GM19328 (cell line): ENCODE measurements around the gene CPLX3.

Source experiments
- ATAC-seq: cut with Tn5 transposase; IDR thresholded peaks from one replicate; pipeline ENCODE4 v1.9.1; 2021; ENCODE audit warnings: mild to moderate bottlenecking, moderate library complexity; ENCODE audit not compliant: unreplicated experiment

The CPLX3 gene

DNA sequence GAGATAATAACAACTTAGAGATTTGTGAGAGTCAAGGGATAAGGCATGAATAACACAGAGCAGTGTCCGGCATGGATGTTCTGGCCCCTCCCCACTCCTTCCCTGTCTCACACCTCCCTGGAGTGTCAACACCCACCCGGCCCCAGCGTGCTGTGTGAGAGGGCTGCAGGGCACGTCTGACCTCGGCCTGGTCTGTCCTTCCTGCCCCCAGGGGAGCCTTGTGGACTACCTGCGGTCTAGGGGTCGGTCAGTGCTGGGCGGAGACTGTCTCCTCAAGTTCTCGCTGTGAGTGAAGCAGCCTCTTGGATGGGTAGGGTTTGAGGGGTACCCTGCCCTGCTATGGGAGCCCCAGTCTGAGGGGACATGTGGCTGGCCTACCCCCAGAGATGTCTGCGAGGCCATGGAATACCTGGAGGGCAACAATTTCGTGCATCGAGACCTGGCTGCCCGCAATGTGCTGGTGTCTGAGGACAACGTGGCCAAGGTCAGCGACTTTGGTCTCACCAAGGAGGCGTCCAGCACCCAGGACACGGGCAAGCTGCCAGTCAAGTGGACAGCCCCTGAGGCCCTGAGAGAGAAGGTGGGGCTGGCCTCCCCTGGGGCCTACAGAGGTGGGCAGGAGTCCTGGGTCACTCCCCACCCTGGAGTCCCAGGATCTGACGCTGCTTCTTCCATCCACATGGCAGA is 25.0 kb upstream of the CPLX3 start:
- ATAC-seq: no peak

DNA sequence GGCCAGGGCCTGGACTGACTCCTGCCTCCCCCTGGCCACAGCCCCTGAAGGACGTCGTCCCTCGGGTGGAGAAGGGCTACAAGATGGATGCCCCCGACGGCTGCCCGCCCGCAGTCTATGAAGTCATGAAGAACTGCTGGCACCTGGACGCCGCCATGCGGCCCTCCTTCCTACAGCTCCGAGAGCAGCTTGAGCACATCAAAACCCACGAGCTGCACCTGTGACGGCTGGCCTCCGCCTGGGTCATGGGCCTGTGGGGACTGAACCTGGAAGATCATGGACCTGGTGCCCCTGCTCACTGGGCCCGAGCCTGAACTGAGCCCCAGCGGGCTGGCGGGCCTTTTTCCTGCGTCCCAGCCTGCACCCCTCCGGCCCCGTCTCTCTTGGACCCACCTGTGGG is 24.1 kb upstream of the CPLX3 start:
- ATAC-seq: no peak

- no peak for ATAC-seq
Observed at GRCh38 chr15:74802862-74803447, 23.5 kb upstream of the CPLX3 start.

GRCh38 chr15:74804935-74805334 is 21.5 kb upstream of the CPLX3 start:
- ATAC-seq: no peak

DNA sequence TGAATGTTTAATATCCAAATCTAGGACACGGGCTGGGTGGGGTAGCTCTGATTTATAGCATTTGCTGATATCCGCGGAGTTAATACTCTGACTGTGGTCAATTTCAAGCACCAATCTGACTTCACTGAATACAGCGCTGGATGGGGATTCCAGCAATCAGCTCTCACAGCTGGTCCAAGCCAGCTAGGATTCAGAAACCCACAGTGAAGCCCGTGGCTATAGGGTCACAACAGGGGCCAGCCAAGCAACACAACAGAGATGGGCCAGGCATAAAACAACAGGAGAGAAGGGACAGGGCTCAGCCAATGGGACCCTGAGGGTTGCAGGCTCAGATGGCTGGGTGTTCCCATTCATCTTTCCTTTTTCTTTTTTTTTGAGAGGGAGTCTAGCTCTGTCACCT is 19.1 kb upstream of the CPLX3 start:
- no peak for ATAC-seq

- ATAC-seq: no peak
Observed at GRCh38 chr15:74808078-74808839, 18.2 kb upstream of the CPLX3 start.

GRCh38 chr15:74808840-74809229 is 17.6 kb upstream of the CPLX3 start:
- ATAC-seq: no peak

DNA sequence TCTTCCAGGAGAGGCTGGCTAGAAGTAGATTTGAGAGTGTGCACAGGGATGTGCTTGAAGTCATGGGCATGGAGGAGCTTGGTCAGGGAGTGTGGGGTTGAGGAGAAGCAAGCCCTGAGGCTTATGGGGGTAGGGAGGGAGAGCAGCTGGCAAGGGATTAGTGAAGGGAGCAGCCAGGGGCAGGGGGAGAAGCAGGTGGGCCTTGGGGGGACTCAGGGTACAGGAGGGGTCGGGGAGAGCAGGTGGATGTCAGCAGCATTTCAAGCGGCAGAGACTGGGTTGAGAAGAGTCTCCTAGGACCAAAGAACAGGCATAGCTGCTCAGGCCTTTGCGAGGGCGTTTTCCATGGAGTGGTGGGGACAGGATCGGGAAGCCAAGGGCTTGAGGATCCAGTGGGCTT is 17.2 kb upstream of the CPLX3 start:
- no peak for ATAC-seq

- ATAC-seq: no peak
Observed at GRCh38 chr15:74809956-74810355, 16.5 kb upstream of the CPLX3 start.

- ATAC-seq: no peak
Observed at GRCh38 chr15:74812533-74812932, 13.9 kb upstream of the CPLX3 start, which contains the start of gene LMAN1L. TSS of gene LMAN1L (plus strand) at chr15:74812835. CDS start at chr15:74812855, 20 bp downstream.

GRCh38 chr15:74815121-74815934 is 11.1 kb upstream of the CPLX3 start:
- ATAC-seq: no peak

DNA sequence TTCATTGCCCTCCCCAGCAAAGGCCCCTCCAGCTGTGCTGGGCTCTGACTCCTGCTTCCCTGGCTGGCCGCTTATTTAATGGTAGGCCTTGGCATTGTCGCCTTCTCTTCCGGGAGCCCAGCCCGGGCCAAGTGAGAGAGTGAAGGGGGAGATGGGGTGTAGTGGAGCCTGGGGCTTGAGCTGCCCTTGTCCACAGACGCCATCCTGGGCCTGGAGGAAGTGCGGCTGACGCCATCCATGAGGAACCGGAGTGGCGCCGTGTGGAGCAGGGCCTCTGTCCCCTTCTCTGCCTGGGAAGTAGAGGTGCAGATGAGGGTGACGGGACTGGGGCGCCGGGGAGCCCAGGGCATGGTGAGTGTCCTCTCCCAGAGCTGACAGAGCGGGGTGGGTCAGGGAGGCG is 10.5 kb upstream of the CPLX3 start:
- no peak for ATAC-seq

DNA sequence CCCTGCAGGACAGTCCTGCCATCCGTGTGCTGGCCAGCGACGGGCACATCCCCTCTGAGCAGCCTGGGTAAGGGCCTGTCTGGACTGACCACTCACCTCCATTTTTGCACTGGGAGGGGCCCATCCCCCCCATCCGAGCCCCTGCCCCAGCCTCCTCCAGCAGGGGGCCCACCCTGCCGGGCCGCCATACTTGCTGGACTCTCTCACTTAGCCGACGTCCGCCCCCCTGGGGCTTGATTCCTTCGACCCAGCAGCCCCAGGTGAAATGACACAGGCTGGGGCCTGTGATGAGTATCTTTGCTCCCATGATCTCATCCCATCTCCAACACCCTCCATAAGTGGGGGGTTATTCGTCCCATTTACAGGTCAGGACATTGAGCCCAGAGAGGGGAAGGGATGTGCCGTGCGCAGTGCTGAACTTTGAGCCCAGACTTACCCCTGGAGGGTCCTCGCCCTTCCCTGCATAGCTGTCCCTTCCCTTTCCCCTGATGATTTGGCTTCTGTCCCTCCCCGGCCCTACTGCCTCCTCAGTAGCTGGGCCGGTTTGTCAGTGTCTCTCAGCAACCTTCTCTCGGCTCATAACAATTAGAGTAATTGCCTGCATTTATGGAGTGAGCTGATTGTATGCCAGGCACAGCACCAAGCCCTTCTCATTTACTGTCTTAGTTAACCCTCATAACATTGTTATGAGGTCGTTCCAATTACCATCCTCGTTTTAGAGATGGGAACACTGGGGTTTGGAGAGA is 9.6 kb upstream of the CPLX3 start:
- no peak for ATAC-seq

DNA sequence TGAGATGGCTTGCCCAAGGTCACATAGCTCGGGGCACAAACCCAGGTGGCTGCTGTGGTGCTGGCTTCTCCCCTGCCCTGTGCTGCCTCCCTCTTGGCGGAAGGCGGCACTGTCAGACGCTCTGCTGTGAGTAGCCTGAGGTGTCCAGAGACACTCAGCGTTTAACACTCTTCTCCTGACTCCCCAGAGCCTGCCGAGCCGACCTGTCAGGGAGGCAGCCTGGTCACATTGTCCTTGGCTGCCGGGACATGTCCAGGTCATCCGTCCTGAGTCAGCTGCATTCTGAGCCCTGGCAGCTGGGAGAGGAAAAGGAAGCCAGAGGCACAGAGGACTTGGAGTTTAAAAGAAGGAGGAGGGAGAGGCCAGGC is 9.1 kb upstream of the CPLX3 start:
- ATAC-seq: no peak

DNA sequence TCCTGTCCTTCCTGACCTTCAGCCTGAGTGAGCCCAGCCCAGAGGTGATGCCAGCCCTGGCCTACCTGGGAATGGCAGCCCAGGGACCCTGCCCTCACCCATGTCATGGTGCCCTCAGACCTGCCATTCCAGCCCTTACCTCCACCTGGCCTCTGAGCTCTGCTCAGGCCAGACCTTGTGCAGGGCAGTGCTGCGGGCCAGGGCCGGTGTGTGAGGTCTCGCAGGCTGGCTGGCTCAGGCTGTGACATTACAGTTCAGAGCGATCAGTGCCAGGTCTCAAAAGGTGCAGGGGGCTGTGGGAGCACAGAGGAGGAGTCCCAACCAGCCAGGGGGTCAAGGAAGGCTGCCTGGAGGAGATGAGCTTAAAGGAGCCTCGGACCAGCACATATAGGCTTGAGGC is 6.4 kb upstream of the CPLX3 start:
- ATAC-seq: no peak

- peak; percentile 73 for ATAC-seq
Observed at GRCh38 chr15:74821091-74821789, 5.2 kb upstream of the CPLX3 start.

GRCh38 chr15:74821790-74822158 is 4.7 kb upstream of the CPLX3 start:
- ATAC-seq: no peak

GRCh38 chr15:74822233-74822632 is 4.2 kb upstream of the CPLX3 start:
- ATAC-seq: no peak

DNA sequence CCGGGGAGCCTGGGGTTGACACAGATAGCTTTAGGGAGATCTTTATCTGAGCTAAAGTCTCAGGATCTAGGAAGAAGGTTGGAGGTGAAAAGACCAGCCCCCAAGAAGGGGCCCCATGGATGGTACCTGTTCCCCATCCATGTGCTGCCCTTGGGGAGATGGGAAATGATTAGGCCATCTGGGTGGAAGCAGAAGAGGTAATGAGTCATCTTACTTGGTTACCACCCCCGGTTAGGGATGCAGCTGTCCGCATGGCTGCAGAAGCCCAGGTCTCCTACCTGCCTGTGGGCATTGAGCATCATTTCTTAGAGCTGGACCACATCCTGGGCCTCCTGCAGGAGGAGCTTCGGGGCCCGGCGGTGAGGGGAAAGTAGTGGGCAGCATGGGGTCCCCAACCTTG is 3.1 kb upstream of the CPLX3 start:
- no peak for ATAC-seq

- no peak for ATAC-seq
Observed at GRCh38 chr15:74824976-74825375, 1.5 kb upstream of the CPLX3 start.
